SK-N-SH treated with all-trans-retinoic acid at 6 μM for 48 hours (cell line): ENCODE data around the gene DNAAF1.

Source experiments
- ARNTL ChIP-seq: fragments of 450-650 bp; formaldehyde crosslinking; IDR thresholded peaks from 2 replicates; pipeline ENCODE4 v1.5.0; 2020; ENCODE audit warnings: low read depth, mild to moderate bottlenecking, moderate library complexity, borderline replicate concordance
- CSDC2 ChIP-seq: fragments of 250-450 bp; sonication (Bioruptor Pico); IDR thresholded peaks from 2 replicates; pipeline ENCODE4 v1.5.0; 2020; ENCODE audit warnings: mild to moderate bottlenecking, moderate library complexity
- CSRNP3 ChIP-seq: fragments of 250-450 bp; sonication (Bioruptor Pico); IDR thresholded peaks from 2 replicates; pipeline ENCODE4 v1.5.1; 2021; ENCODE audit warnings: mild to moderate bottlenecking, moderate library complexity
- GLIS3 ChIP-seq: fragments of 250-450 bp; sonication (Bioruptor Pico); IDR thresholded peaks from 2 replicates; pipeline ENCODE4 v1.5.0; 2020; ENCODE audit warnings: mild to moderate bottlenecking, moderate library complexity
- RARB ChIP-seq: fragments of 250-450 bp; sonication (Bioruptor Pico); IDR thresholded peaks from 2 replicates; pipeline ENCODE4 v1.8.0; 2021; ENCODE audit warnings: mild to moderate bottlenecking, moderate library complexity
- TOX ChIP-seq: fragments of 250-450 bp; sonication (Bioruptor Pico); IDR thresholded peaks from 2 replicates; pipeline ENCODE4 v1.8.0; 2021; ENCODE audit warnings: mild to moderate bottlenecking, moderate library complexity, borderline replicate concordance
- TSHZ2 ChIP-seq: fragments of 250-450 bp; sonication (Bioruptor Pico); IDR thresholded peaks from 2 replicates; pipeline ENCODE4 v1.5.0; 2020; ENCODE audit warnings: mild to moderate bottlenecking, moderate library complexity
- ZC3H10 ChIP-seq: fragments of 250-450 bp; sonication (Bioruptor Pico); IDR thresholded peaks from 2 replicates; pipeline ENCODE4 v1.5.1; 2021; ENCODE audit warnings: mild to moderate bottlenecking, moderate library complexity
- ZFP3 ChIP-seq: fragments of 250-450 bp; sonication (Bioruptor Pico); IDR thresholded peaks from 2 replicates; pipeline ENCODE4 v1.5.0; 2020; ENCODE audit warnings: mild to moderate bottlenecking, moderate library complexity
- ZNF565 ChIP-seq: fragments of 450-650 bp; formaldehyde crosslinking; conservative IDR thresholded peaks from 2 replicates; pipeline ENCODE4 v1.5.0; 2020; ENCODE audit warnings: low read depth, mild to moderate bottlenecking, moderate library complexity
- TF ChIP-seq, protein P1 (sequence below): fragments of 250-450 bp; sonication (Bioruptor Pico); IDR thresholded peaks from 2 replicates; pipeline ENCODE4 v1.8.0; 2020; ENCODE audit warnings: mild to moderate bottlenecking, moderate library complexity, borderline replicate concordance
- TF ChIP-seq, protein P2 (sequence below): fragments of 250-450 bp; sonication (Bioruptor Pico); IDR thresholded peaks from 2 replicates; pipeline ENCODE4 v1.5.1; 2020; ENCODE audit warnings: low read depth, mild to moderate bottlenecking, moderate library complexity

DNA sequence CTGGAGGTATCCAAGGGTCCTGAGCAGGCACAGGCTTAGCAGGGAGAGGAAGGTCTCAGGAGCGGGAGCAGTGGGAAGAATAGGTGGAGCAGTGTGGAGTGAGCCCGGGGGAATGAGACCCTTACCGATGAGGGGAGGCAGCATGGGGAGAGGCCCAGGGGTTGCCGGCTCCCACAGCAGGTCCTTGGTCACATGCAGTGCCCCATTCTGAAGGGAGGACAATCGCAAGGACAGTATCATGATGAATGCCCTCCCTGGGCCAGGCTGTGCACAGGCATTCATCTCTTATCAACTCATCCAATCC lies 38.4 kb downstream of the DNAAF1 start:
- no peak for TF ChIP-seq CSDC2
- TF ChIP-seq ZC3H10 (CRISPR knock-in tag), result no peak
- TF ChIP-seq TOX, result no peak
- TF ChIP-seq CSRNP3 (CRISPR knock-in tag), result no peak
- TF ChIP-seq ARNTL (CRISPR knock-in tag), result no peak
- TF ChIP-seq ZFP3, result no peak
- TF ChIP-seq, protein P1, sequence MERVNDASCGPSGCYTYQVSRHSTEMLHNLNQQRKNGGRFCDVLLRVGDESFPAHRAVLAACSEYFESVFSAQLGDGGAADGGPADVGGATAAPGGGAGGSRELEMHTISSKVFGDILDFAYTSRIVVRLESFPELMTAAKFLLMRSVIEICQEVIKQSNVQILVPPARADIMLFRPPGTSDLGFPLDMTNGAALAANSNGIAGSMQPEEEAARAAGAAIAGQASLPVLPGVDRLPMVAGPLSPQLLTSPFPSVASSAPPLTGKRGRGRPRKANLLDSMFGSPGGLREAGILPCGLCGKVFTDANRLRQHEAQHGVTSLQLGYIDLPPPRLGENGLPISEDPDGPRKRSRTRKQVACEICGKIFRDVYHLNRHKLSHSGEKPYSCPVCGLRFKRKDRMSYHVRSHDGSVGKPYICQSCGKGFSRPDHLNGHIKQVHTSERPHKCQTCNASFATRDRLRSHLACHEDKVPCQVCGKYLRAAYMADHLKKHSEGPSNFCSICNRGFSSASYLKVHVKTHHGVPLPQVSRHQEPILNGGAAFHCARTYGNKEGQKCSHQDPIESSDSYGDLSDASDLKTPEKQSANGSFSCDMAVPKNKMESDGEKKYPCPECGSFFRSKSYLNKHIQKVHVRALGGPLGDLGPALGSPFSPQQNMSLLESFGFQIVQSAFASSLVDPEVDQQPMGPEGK, result no peak
- no peak for TF ChIP-seq ZNF565 (CRISPR knock-in tag)
- no peak for TF ChIP-seq GLIS3 (CRISPR knock-in tag)
- TF ChIP-seq, protein P2, sequence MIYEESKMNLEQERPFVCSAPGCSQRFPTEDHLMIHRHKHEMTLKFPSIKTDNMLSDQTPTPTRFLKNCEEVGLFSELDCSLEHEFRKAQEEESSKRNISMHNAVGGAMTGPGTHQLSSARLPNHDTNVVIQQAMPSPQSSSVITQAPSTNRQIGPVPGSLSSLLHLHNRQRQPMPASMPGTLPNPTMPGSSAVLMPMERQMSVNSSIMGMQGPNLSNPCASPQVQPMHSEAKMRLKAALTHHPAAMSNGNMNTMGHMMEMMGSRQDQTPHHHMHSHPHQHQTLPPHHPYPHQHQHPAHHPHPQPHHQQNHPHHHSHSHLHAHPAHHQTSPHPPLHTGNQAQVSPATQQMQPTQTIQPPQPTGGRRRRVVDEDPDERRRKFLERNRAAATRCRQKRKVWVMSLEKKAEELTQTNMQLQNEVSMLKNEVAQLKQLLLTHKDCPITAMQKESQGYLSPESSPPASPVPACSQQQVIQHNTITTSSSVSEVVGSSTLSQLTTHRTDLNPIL, result no peak
- no peak for TF ChIP-seq RARB (CRISPR knock-in tag)
- no peak for TF ChIP-seq TSHZ2 (CRISPR knock-in tag)
